Stimulated activated CD4-positive, alpha-beta T cell treated with anti-CD3 and anti-CD28 coated beads, TNF-alpha, amount 100 ng/mL, for 1 hour (primary cell): ENCODE data around the gene SV2C.

Source experiments
- DNase-seq, 3 donors: peaks; one replicate each; pipeline ENCODE4 v3.0.0-alpha.2; 2020; ENCODE audit warnings: low read depth in 3 of 3, low spot score in 1 of 3

Gene SV2C

GRCh38 chr5:76250463-76250862 is 167.3 kb downstream of the SV2C start:
- DNase-seq = no peak

GRCh38 chr5:76251656-76252055 is 168.5 kb downstream of the SV2C start:
- DNase-seq = no peak

GRCh38 chr5:76252437-76252836 is 169.3 kb downstream of the SV2C start:
- no peak for DNase-seq

- DNase-seq = peak; percentile 10 to 23 (median 19)
Measured at GRCh38 chr5:76256116-76256889, 173.1 kb downstream of the SV2C start.

- no peak for DNase-seq
Measured at GRCh38 chr5:76257225-76257833, 174.1 kb downstream of the SV2C start.

GRCh38 chr5:76257897-76258296 is 174.7 kb downstream of the SV2C start:
- no peak for DNase-seq

GRCh38 chr5:76264681-76265080 is 181.5 kb downstream of the SV2C start:
- no peak for DNase-seq

GRCh38 chr5:76269259-76269931 is 186.2 kb downstream of the SV2C start:
- DNase-seq = no peak

GRCh38 chr5:76269932-76270610 is 186.9 kb downstream of the SV2C start:
- DNase-seq = no peak

GRCh38 chr5:76271836-76272235 is 188.7 kb downstream of the SV2C start:
- DNase-seq = no peak

- no peak for DNase-seq
Measured at GRCh38 chr5:76273206-76273885, 190.2 kb downstream of the SV2C start.

- DNase-seq = no peak
Measured at GRCh38 chr5:76274571-76274970, 191.4 kb downstream of the SV2C start.

GRCh38 chr5:76277736-76278135 is 194.6 kb downstream of the SV2C start:
- DNase-seq = no peak

- no peak for DNase-seq
Measured at GRCh38 chr5:76278261-76278789, 195.1 kb downstream of the SV2C start.

GRCh38 chr5:76280494-76280893 is 197.3 kb downstream of the SV2C start:
- DNase-seq = no peak

- DNase-seq = no peak
Measured at GRCh38 chr5:76283670-76284069, 200.5 kb downstream of the SV2C start.

- no peak for DNase-seq
Measured at GRCh38 chr5:76289692-76290091, 206.5 kb downstream of the SV2C start.

GRCh38 chr5:76290321-76290757 is 207.2 kb downstream of the SV2C start:
- no peak for DNase-seq

- no peak for DNase-seq
Measured at GRCh38 chr5:76291305-76292077, 208.3 kb downstream of the SV2C start.
